NCI-H345 (cell line): ENCODE data around the gene RHBDD3.
A peak's percentile ranks its signal among the peaks of the same experiment; 100 is the strongest.

Experiments
- DNase-seq: peaks from one replicate; lab custom pipeline; 2025; lab: John Stamatoyannopoulos, UW

Gene RHBDD3

GRCh38 chr22:29267858-29268510 lies at the start of gene RHBDD3, which contains the start of gene EWSR1:
Gene RHBDD3, minus strand, starts transcription at chr22:29267981. Its CDS starts 2,355 bp downstream, at chr22:29265626.
Gene EWSR1, plus strand, starts transcription at chr22:29268268. Its CDS starts 69 bp downstream, at chr22:29268337.
- peak; percentile 89 for DNase-seq

GRCh38 chr22:29316141-29316828 lies 48.5 kb upstream of the RHBDD3 start:
- no peak for DNase-seq

DNA sequence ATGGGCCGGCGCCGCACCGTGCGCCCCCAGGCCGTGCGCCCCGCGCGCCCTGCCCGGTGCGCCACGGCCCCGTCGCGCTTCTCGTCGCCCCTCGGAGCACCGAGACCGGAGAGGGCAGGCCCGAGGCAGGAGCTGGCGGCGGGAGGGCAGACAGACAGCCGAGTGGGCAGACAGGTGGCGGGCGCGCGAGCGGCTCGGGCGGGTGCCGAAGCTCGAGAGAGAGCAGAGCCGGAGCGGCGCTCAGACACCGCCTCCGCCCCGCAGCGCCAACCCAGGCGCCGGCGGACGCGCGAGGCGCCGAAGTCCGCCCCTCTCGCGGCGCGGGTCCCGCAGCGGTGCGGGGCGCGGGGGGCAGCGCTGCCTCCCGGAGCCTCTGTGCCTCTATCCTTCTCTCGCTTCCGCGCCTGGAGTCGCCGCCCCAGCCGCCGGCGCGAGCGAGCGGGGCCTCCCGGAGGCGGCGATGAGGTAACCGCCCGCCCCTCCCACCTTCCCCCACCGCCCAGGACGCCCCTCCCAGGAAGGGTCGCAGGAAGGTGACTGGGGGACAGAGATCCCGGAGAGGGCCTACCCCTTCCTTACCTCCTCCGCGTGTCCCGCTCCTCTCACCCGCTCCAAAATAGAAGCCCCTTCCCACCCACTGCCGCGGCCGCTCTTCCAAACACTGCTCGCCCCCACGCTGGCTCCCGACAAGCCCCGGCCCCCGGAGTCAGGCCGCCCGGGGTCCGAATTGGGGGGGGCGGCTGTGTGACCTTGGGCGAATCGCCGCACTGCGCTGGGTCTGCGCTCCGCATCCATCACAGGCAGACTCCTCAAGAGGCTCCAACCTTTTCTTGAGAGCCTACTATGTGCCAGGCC lies 47.7 kb upstream of the RHBDD3 start, which contains the start of gene RASL10A:
TSS of gene RASL10A (minus strand) at position 412 of the 855 bp plus-strand sequence. CDS start 451 bp downstream, outside the sequence.
- no peak for DNase-seq

DNA sequence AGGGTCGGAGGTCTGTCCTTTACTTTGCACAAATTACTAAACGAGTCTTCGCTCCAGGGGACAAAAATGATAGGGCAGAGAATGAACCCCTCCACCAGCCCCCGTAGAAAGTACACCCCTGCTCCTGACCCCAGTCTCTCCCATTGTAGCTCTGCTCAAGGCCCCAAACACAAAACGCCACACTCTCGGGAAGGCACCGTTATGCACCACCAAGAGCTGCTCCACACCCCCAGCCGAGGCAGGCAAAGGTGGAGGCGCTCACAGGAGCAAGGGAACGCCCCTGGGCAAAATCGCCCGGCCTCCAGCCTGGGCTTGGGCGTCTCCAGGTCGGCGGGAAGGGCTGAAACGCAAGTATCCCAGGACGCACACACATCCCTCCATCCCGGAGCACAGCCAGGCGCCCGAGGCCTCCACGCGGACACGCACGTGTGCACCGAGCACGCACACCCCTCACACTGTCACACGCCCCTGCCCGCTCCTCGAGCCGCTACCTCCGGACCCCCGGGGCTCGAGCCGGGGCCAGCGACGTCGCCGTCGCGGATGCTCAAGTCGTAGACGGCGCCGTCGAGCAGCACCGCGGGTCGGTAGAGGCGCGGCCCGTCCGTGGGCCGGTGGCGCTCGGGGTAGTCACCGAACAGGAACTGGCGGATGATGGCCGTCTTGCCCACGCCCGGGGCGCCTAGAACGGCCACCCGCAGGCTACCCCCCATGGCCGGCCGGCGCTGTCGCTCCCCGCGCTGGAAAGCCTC lies 46.9 kb upstream of the RHBDD3 start:
- DNase-seq = no peak

GRCh38 chr22:29313576-29314466 lies 46.0 kb upstream of the RHBDD3 start:
- DNase-seq = no peak

- no peak for DNase-seq
Observed at GRCh38 chr22:29313126-29313575, 45.4 kb upstream of the RHBDD3 start.

DNA sequence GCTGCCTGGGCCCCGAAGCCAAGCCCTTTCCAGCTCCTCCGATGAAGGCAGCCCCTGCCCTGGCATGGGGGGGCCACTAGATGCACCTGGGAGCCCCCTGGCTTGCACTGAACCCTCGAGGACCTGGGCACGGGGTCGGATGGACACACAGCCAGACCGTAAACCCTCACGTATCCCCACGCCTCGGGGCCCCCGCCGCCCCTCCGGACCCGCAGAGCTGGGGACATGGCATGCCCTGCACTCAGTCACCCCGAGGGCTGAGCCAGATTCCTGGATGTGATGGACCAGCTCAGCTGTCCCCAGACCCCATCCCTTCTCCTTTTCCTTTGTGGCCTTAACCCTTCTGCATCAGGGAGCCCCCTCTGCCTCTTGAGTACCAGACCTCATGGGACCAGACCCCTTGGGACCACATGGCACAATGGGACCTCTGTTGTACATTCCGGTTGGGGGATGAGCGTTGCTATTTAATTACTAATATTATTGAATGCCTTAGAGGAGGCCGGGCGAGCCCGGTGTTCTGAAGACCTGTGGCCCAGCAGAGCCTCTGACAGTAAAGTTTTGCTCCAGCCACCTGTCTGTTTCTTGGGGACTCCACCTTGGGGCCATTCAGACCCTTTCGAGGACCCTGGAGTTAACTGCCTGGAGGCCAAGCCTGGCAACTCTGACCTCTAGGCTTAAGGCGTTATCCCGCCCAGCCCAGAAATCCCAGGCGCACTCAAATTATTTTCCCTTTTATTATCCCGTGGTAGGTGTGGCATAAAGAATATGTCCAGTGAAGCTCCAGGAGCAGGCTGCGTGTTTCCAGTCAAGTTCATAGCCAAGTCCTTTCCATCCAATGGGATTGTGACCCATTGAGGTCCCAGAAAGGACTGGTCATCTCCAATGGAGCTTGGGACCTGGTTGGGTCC lies 44.7 kb upstream of the RHBDD3 start:
- no peak for DNase-seq

DNA sequence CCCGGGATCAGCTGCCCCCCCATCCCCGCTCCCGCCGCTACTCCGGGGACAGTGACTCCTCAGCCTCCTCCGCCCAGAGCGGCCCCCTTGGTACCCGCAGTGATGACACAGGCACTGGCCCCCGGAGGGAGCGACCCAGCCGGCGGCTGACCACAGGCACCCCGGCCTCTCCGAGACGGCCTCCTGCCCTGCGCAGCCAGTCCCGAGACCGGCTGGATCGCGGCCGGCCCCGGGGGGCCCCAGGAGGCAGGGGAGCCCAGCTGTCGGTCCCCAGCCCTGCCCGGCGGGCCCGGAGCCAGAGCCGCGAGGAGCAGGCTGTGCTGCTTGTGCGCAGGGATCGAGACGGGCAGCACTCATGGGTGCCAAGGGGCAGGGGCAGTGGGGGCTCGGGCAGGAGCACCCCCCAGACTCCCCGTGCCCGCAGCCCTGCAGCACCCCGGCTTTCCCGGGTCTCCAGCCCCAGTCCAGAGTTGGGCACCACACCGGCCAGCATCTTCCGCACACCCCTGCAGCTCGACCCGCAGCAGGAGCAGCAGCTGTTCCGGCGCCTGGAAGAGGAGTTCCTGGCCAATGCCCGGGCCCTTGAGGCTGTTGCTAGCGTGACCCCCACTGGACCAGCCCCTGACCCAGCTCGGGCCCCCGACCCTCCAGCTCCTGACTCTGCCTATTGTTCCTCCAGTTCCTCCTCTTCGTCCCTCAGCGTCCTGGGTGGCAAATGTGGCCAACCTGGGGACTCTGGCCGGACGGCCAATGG lies 43.9 kb upstream of the RHBDD3 start:
- DNase-seq = no peak

DNA sequence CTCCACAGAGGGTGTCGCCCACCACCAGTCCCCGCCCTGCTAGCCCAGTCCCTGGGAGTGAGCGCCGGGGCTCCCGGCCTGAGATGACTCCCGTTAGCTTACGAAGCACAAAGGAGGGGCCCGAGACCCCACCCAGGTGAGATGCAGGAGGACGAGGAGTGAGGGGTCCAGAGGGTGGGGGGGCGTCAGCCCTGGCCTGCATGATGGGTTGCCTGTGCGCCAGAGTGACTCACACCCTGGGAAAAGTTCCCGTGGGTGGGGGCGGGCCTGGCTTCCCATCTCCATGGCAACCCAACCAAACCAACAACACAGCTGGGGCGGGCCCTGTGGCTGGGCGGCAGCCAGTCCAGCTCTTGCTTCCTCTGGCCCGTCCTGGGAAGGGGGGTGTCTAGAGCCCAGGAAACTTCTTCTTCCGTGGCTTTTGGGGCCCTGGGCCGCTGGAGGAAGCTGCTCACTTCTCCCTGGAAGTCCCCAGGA lies 43.1 kb upstream of the RHBDD3 start:
- DNase-seq = peak; percentile 47

DNA sequence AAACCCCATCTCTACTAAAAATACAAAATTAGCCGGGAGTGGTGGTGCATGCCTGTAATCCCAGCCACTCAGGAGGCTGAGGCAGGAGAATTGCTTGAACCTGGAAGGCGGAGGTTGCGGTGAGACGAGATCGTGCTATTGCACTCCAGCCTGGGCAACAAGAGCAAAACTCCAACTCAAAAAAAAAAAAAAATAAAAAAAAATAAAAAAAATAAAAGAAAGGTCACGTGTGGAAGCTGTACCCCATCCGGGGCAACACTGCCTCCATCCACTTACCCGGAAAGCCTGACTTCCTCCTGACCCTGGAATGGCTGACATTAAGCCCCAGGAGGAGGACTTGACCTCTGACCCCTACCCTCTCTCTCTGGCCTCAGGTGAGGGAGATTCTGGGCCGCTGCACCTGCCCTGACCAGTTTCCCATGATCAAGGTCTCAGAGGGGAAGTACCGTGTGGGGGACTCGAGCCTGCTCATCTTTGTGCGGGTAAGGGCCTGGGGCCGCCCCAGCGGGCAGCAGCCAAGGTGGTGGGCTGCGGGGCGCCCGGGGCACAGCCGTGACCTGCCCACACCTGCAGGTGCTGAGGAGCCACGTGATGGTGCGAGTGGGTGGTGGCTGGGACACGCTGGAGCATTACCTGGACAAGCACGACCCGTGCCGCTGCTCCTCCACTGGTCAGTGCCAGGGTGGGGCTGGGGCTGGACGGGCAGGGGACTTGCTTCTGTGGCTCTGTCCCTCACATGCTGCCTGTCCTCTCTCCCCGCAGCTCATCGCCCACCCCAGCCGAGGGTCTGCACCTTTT lies 42.5 kb upstream of the RHBDD3 start:
- DNase-seq = no peak

GRCh38 chr22:29309332-29310064 lies 41.7 kb upstream of the RHBDD3 start:
- no peak for DNase-seq

GRCh38 chr22:29308791-29309262 lies 41.0 kb upstream of the RHBDD3 start:
- DNase-seq = no peak

GRCh38 chr22:29308148-29308790 lies 40.5 kb upstream of the RHBDD3 start:
- no peak for DNase-seq

GRCh38 chr22:29307596-29308147 lies 39.9 kb upstream of the RHBDD3 start:
- DNase-seq = no peak

DNA sequence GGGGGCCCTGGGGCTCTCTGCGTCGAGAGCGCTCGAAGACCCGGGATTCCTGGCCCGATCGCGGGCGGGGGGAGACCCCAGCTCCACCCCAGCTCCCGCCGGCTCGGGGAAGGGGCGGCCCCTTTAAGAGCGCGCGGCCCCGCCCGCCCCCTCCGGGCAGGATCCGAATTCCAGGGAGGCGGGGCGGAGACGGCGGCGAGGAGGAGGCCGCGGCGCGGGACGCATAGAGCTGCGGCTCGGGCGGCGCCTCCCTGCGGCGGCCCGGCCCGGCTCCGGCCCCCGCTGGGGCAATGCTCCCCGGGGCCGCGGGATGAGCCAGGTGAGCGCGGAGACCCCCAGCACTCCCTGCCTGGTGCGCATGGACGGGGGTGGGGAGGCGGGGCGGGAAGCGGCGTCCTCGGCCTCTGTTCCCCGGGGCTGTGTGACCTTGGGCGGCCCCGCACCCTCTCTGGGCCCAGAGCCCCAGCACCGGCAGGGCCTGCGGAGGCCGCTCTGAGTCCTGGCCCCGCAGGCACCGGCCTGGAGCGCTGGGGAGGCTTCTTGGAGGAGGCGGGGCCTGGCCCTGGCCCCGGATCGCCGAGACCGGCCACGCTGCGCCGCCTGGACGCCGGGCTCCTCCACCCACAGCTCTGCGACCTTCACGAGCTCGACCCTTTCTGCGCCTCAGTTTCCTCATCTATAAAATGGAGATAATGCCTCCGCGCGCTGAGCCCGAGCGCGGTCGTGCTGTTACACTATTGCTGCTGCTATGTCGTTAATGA lies 39.2 kb upstream of the RHBDD3 start:
- peak; percentile 68 for DNase-seq
